Activated T-cell treated with anti-CD3 and anti-CD28 coated beads, Interleukin-2, amount 50 U/mL, for 24 hours (primary cell): ENCODE measurements around the gene WNT7B.

Experiments used
- DNase-seq: peaks from one replicate; pipeline ENCODE4 v3.0.0-alpha.2; 2020
- H3K27ac Mint-ChIP-seq: 2 replicates; pipeline ENCODE4 v1.8.0; 2020; ENCODE audit warnings: mild to moderate bottlenecking, mixed read lengths
- H3K27me3 Mint-ChIP-seq: 2 replicates; pipeline ENCODE4 v1.8.0; 2020; ENCODE audit warnings: mixed read lengths
- H3K36me3 Mint-ChIP-seq: 2 replicates; pipeline ENCODE4 v1.8.0; 2020; ENCODE audit warnings: low read depth, mixed read lengths
- H3K4me1 Mint-ChIP-seq: 2 replicates; pipeline ENCODE4 v1.8.0; 2020; ENCODE audit warnings: low read depth, mixed read lengths
- H3K4me3 Mint-ChIP-seq: 2 replicates; pipeline ENCODE4 v1.8.0; 2020; ENCODE audit warnings: mild to moderate bottlenecking, moderate library complexity, mixed read lengths
- H3K9me3 Mint-ChIP-seq: 2 replicates; pipeline ENCODE4 v1.8.0; 2020; ENCODE audit warnings: mixed read lengths

WNT7B gene

DNA sequence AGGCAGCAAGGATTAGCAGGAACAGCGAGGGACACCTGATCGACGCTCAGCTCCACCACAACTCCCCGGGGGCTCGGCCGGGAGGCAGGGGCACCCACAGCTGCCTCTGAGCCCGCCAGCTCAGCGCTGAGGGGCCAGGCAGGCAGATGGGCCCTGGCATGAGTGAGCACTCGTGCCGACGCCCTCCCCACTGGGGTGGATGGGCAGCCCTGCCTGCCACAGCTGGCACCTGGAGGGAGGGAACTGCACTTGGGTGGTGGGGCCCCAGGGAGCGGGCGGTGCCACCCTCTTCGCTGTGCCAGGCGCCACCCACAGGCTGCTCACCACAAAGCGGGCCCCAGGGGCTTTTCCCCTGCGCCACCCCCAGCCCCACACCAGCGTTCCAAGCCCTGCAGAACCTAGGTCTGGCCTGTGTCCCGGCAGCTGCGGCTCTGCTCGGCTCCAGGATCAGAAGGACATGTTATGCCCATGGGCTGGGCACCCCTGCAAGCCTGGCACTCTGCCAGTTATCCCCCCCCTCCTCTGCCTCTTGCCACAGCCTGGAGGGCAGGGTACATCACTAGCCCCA, 28.8 kb downstream of the WNT7B start:
- no peaks in the 10 kb centered on the region for H3K4me1 Mint-ChIP-seq
- no peaks in the 10 kb centered on the region for H3K9me3 Mint-ChIP-seq
- H3K27ac Mint-ChIP-seq, result no peak overlapping the region
- DNase-seq, result no peak
- peaks cover 20% of the 10 kb centered on the region for H3K27me3 Mint-ChIP-seq
- H3K4me3 Mint-ChIP-seq, result no peak overlapping the region
- no peaks in the 10 kb centered on the region for H3K36me3 Mint-ChIP-seq

DNA sequence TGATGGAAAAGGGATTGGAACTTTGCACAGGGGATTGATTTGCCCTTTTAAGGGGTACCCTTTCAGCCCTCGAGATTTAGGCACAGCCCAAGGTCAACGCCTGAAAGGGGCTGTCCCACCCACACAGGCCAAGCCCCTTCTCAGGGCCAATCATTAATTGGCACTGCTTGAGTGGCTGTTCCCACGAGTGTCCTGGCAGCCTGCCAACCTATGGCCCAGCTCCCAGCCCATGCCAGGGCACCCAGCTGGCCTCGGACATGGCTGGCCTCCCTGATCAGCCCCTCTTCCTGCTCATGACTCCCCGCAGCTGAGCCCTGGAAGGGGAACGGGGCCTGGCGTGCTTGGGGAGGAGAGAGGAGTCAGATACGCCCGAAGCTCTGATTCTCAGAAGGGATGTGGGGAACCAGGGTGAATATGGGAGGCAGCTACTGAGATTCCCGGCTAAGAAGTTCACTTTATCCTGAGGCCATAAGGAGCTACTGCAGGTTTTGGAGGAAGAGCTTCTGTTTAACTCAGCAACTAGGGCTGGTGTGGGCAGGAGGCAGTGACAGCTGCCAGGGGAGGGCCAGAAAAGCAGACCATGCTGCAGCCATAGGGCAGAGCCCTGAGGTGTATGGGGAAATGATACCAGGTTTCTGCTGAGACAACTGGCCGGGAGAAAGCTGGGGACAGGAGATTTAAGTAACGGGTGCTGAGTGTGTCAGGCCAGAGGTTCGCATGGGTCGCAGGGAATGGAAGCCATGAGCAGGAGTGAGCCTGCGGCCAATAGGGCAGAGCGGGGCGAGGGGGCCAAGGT, 30.0 kb downstream of the WNT7B start:
- no peak overlapping the region for H3K4me3 Mint-ChIP-seq
- H3K4me1 Mint-ChIP-seq, result no peaks in the 10 kb centered on the region
- no peaks in the 10 kb centered on the region for H3K36me3 Mint-ChIP-seq
- H3K27ac Mint-ChIP-seq, result no peak overlapping the region
- no peaks in the 10 kb centered on the region for H3K9me3 Mint-ChIP-seq
- peaks cover 15% of the 10 kb centered on the region for H3K27me3 Mint-ChIP-seq
- DNase-seq, result no peak

DNA sequence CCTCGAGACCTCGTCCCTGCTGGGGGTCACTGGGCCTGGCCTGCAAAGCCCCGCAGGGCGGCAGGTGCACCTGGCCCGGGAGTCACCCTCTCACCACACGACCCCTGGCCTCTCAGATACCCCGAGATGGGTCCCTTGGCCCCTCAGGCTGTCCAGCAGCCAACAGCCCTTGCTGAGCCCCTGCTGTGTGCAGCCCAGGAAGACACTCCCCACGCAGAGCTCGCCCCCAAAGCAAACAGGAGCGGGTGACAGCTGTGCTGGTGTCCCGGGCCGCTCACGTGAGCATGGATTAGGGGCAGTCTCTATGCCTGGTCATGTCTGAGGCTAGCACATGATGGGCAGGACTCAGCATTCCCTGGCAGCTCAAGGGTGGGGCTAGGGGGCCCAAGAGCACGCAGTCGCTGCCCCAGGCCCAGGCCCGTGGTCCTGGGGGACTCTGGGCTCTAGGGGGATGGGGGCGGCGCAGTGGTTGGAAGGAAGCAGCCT, 31.3 kb downstream of the WNT7B start:
- no peak for DNase-seq
- Mint-ChIP-seq H3K9me3 (no peaks in the 10 kb centered on the region), H3K4me3 (no peak overlapping the region), H3K27ac (no peak overlapping the region), H3K27me3 (peaks cover 10% of the 10 kb centered on the region), H3K4me1 (no peaks in the 10 kb centered on the region), H3K36me3 (no peaks in the 10 kb centered on the region)

DNA sequence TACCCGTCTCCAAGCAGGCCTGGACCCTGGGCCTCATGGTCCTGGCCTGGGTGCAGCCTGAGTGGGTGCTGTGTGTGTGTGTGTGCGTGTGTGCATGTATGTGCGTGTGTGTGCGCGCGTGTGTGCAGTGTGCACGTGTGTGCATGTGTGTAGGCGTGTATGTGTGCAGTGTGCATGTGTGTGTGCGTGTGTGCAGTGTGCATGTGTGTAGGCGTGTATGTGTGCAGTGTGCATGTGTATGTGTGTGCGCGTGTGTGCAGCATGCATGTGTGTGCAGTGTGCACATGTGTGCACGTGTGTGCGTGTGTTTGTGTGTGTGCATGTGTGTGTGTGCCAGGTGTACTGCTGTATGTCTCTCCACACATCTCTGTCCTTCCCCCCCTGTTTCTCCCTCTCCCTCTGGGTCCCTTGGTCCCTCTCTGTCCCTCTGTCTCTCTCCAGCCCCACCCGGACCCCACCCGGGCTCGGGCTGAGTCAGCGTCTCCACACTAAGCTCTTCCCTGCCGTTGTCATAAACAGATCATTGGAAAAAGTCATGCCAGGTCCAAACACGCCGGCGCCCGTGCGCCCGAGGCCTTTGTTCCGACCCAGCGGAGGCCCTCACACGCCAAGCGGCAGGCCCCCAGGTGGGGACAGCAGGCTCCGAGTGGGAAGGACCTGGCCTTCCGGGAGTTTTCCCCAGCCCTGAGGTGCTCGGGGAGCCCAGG, 34.0 kb downstream of the WNT7B start:
- no peak for DNase-seq
- H3K4me1 Mint-ChIP-seq, result no peaks in the 10 kb centered on the region
- peaks cover 1% of the 10 kb centered on the region for H3K9me3 Mint-ChIP-seq
- H3K27me3 Mint-ChIP-seq, result peaks cover 10% of the 10 kb centered on the region
- H3K4me3 Mint-ChIP-seq, result no peak overlapping the region
- H3K36me3 Mint-ChIP-seq, result no peaks in the 10 kb centered on the region
- no peak overlapping the region for H3K27ac Mint-ChIP-seq

DNA sequence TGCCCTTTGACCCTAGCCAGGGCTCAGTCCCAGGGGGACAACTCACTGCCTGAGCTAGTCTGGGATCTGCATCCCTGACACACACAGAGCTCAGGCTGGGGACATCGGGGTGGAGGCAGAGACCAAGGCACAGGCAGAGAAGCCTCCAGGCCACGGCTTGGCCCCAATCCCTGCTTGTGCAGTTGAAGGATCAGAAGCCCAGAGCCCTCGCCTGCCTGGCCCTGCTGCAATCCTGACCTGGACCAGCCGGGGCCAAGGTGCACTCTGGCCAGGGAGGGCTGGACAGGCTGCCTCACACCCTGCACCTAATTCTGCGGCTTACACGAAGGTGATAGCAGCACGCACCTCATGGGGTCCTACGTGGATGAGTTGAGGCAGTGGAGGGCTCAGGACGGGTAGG, 34.6 kb downstream of the WNT7B start:
- Mint-ChIP-seq H3K4me1 (no peaks in the 10 kb centered on the region), H3K9me3 (peaks cover 3% of the 10 kb centered on the region), H3K4me3 (no peak overlapping the region)

DNA sequence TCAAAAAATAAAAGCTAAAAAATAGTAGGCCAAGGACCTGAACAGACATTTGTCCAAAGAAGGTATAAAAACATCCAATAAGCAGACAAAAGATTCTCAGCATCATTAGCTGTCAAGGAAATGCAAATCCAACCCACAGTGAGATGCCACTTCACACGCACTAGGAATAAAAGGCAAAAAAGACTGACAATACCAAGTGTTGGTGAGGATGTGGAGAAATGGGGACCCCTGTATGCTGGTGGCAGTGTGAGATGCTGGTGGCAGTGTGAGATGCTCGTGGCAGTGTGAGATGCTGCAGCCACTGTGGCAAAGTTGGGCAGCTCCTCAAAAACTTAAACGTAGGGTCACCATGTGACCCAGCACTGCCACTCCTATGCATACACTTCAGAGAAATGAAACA, 38.0 kb downstream of the WNT7B start:
- no peak overlapping the region for H3K4me3 Mint-ChIP-seq
- no peaks in the 10 kb centered on the region for H3K4me1 Mint-ChIP-seq
- no peak overlapping the region for H3K27ac Mint-ChIP-seq
- peaks cover 3% of the 10 kb centered on the region for H3K9me3 Mint-ChIP-seq
- no peaks in the 10 kb centered on the region for H3K36me3 Mint-ChIP-seq
- peaks cover 3% of the 10 kb centered on the region for H3K27me3 Mint-ChIP-seq
- DNase-seq, result no peak

More for the DNA sequence above, 34.6 kb downstream of the WNT7B start:
- H3K27ac Mint-ChIP-seq, result no peak overlapping the region
- no peaks in the 10 kb centered on the region for H3K36me3 Mint-ChIP-seq
- peaks cover 5% of the 10 kb centered on the region for H3K27me3 Mint-ChIP-seq
- DNase-seq, result no peak

DNA sequence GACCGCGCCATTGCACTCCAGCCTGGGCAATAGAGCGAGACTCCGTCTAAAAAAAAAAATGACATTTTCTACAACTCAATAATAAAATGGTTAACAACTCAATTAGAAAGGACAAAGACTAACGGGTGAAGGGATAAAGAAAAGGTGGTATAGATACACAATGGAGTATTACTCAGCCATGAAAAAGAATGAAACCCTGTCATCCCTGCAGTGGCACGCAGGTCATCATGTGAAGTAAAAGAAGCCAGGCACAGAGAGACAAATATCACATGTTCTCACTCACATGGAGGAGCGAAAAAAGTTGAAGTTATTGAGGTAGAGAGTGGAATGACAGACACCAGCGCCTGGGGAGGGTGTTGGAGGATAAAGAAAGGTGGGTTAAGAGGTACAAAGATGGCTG, 39.0 kb downstream of the WNT7B start:
- no peak for DNase-seq
- Mint-ChIP-seq H3K27me3 (peaks cover 12% of the 10 kb centered on the region), H3K4me1 (no peaks in the 10 kb centered on the region), H3K27ac (no peak overlapping the region), H3K36me3 (no peaks in the 10 kb centered on the region), H3K9me3 (peaks cover 3% of the 10 kb centered on the region), H3K4me3 (no peak overlapping the region)

DNA sequence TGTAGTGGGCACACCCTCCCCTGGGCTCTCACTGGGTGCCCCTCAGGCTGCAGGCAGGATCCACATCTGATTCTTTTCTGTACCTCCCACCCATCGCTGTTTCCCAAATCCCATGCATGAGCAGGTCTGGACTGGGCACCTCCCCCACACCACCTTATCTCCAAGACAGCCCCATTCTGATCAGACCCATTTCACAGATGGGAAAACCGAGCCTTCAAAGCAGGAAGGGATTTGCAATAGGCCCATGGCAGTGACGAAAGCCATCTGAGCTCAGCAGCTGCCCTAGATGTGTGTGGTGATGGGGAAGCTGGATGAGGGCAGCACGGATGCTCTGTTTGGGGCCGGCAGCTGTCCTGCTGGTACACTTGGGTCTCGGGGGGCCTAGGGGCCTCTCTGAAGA, 41.4 kb downstream of the WNT7B start:
- Mint-ChIP-seq H3K27me3 (peaks cover 24% of the 10 kb centered on the region), H3K9me3 (peaks cover 3% of the 10 kb centered on the region), H3K36me3 (no peaks in the 10 kb centered on the region), H3K4me3 (no peak overlapping the region), H3K4me1 (no peaks in the 10 kb centered on the region), H3K27ac (no peak overlapping the region)
- no peak for DNase-seq

DNA sequence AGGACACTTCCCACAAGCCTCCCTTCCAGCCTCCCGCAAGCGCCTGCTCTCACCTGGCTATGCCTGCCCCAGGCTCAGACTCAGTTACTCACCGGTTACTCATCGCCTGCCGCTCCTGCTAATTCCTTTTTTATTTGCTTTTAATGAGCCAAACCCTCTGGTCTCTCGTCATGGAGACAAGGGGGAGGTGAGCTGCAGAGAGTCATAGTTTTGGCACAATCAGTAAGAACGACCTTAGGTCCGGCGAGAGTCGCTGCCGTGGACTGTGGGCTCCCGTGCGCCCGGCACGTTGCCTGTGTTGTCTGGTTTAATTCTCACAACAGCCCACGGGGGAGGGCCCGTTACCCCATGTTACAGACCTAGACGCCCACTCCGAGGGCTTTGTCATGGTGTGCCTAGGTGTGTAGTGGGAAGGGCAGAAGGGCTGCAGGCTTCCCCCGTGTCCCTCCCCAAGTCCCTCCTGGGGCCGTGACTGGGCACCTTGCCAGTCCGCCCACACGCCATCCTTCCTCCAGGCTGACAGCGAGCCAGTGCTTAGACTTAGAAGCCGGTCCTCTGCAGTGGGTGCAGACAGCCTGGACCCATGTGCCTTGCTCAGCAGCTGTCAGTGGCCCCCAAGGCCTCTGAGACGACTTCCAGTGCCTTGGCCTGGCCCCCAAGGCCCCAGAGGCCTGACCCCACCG, 42.2 kb downstream of the WNT7B start:
- Mint-ChIP-seq H3K4me1 (no peaks in the 10 kb centered on the region), H3K36me3 (no peaks in the 10 kb centered on the region), H3K9me3 (peaks cover 3% of the 10 kb centered on the region), H3K27me3 (peaks cover 24% of the 10 kb centered on the region), H3K27ac (no peak overlapping the region), H3K4me3 (no peak overlapping the region)
- no peak for DNase-seq

DNA sequence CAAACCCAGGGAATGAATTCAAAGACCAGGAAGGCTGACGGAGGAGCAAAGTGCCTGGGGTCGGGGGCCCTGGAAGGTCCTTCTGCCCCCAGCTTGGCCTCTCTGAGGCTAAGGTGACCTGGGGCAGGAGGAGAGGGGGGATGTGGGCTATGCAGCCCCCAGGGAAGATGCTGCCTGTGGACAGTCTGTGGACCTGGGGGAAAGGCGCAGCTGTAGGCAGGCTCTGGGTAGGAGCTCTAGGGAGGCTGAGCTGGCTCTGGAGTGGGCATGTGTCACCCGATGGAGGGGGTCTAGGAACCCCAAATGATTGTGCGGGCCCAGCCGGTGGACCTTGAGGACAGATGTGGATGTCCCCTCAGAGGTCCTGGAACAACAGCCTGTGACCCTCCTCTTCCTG, 42.8 kb downstream of the WNT7B start:
- Mint-ChIP-seq H3K9me3 (peaks cover 3% of the 10 kb centered on the region), H3K27ac (no peak overlapping the region), H3K27me3 (peaks cover 24% of the 10 kb centered on the region), H3K4me1 (no peaks in the 10 kb centered on the region), H3K4me3 (no peak overlapping the region), H3K36me3 (no peaks in the 10 kb centered on the region)
- no peak for DNase-seq

DNA sequence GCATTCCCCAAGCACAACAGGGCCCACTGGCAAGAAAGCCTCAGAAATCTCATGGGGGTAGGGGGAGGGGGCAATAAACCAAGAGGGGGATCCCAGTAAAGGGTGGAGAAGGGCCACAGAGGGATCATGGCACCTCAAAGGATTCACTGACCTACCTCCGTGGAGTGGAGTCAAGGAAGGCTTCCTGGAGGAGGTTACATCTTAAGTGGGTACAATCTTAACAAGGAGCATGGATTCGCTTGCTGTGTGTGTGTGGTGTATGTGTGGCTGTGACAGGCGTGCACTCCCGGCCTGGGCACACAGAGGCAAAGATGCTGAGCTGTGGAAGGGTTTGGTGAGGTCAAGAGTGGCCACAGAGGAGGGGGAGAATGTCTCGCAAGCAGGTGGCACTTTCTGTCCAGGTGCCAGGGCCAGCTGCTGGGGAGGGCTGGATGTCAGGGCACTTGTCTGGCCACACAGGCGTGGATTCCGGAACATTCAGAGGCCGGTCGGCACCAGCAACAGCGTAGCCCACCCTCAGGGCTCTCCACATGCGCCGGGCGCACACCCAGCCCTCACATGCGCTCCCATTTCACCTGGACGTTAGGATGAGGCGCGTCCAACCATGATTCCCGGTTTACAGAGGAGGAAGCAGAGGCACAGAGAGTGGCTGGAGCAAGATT, 43.3 kb downstream of the WNT7B start:
- no peak overlapping the region for H3K4me3 Mint-ChIP-seq
- H3K36me3 Mint-ChIP-seq, result no peaks in the 10 kb centered on the region
- H3K4me1 Mint-ChIP-seq, result no peaks in the 10 kb centered on the region
- H3K27me3 Mint-ChIP-seq, result peaks cover 24% of the 10 kb centered on the region
- DNase-seq, result no peak
- peaks cover 3% of the 10 kb centered on the region for H3K9me3 Mint-ChIP-seq
- no peak overlapping the region for H3K27ac Mint-ChIP-seq

DNA sequence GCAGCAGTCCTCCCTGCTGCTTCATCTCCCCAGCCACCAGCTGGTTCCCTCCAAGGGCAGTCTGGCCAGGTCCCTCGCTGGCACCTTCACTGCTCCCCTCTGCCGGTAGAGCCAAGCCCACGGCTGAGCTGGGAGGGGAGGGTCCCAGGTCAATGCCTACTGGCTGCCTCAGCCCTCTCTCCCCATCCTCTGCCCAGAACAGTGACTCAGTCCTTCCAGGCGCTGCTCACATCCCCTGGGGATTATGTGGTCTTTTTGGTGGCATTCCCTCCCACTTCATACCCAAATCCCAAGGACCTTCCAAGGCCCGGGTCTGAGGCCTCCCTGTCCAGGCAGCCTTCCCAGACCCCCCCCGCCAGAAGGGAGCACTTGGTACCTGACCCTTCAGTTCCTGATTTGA, 44.9 kb downstream of the WNT7B start:
- H3K27ac Mint-ChIP-seq, result no peak overlapping the region
- H3K36me3 Mint-ChIP-seq, result no peaks in the 10 kb centered on the region
- no peaks in the 10 kb centered on the region for H3K9me3 Mint-ChIP-seq
- no peak for DNase-seq
- peaks cover 24% of the 10 kb centered on the region for H3K27me3 Mint-ChIP-seq
- no peaks in the 10 kb centered on the region for H3K4me1 Mint-ChIP-seq
- no peak overlapping the region for H3K4me3 Mint-ChIP-seq

DNA sequence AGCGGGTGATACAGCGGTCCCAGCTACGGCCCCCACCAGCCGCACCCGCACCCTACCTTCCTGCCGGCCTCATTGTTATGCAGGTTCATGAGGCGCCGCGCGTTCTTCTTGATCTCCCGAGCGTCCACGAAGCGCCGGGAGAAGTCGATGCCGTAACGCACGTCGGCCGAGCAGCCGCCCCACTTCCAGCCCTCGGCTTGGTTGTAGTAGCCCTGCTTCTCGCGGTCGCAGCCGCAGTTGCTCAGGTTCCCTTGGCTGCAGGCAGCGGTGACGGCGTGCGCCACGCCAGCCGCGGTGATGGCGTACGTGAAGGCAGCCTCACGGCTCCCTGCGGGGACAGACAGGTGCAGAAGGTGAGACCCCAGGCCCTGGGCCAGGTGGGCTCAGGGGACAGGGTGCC, 45.9 kb downstream of the WNT7B start:
- Mint-ChIP-seq H3K4me1 (no peaks in the 10 kb centered on the region), H3K27ac (no peak overlapping the region), H3K27me3 (peaks cover 24% of the 10 kb centered on the region), H3K36me3 (no peaks in the 10 kb centered on the region), H3K9me3 (no peaks in the 10 kb centered on the region), H3K4me3 (no peak overlapping the region)
- no peak for DNase-seq

DNA sequence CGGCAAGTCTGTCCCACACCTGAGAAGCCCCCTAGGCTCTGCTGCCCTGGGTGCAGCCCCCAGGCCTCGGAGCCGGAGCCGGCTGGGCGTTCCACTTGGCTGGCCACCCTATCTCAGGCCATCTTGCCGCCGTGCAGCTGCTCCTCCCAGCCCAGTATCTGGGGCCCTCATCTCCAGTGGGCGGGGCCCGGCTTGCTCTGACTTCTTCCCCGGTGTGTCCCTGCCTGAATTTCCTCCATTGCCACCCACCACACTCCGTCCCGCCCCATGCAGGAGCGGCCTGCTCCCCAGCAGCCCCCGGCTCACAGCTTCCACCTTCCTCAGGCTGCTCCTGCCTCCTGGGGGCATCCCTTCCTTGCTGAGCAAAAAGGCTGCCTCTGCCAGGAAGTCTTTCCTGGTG, 46.6 kb downstream of the WNT7B start:
- H3K27me3 Mint-ChIP-seq, result peaks cover 24% of the 10 kb centered on the region
- no peaks in the 10 kb centered on the region for H3K9me3 Mint-ChIP-seq
- no peak overlapping the region for H3K27ac Mint-ChIP-seq
- H3K36me3 Mint-ChIP-seq, result no peaks in the 10 kb centered on the region
- H3K4me1 Mint-ChIP-seq, result no peaks in the 10 kb centered on the region
- no peak overlapping the region for H3K4me3 Mint-ChIP-seq
- no peak for DNase-seq
